Psoas muscle (tissue), 8 donors: ENCODE measurements around the gene PCSK2. TPM values are rescaled to one million over a fixed set of nuclear protein-coding genes. Genes with fewer than 3 reads are reported as not detected.

Source experiments
- ATAC-seq, 4 donors: fragments of 200-7000 bp; cut with Tn5 transposase; one replicate each; pipeline ENCODE4 v1.9.1; 2020; ENCODE audit warnings: moderate library complexity in 3 of 4, mild to moderate bottlenecking in 2 of 4
- DNase-seq, 2 donors: peaks; one replicate each; pipeline ENCODE4 v3.0.0-alpha.2; 2020
- H3K27ac ChIP-seq: fragments of 200-600 bp; one replicate; pipeline ENCODE4 v1.8.0; 2022
- H3K27me3 ChIP-seq, 3 donors: fragments of 200-600 bp in 1 of 3; one replicate each; pipeline versions ENCODE4 v1.6.1 to v1.8.0; 2013 to 2022; ENCODE audit warnings: low read length in 2 of 3, mild to moderate bottlenecking in 2 of 3, moderate library complexity in 1 of 3; ENCODE audit not compliant: insufficient read depth in 3 of 3
- H3K36me3 ChIP-seq, 2 donors: fragments of 200-600 bp in 1 of 2; one replicate each; pipeline versions ENCODE4 v1.6.1 to v1.8.0; 2013 to 2022; ENCODE audit warnings: low read depth in 1 of 2, mild to moderate bottlenecking in 1 of 2, moderate library complexity in 1 of 2; ENCODE audit not compliant: insufficient read depth in 1 of 2
- H3K4me1 ChIP-seq: fragments of 200-600 bp; one replicate; pipeline ENCODE4 v1.8.0; 2022
- H3K4me3 ChIP-seq: fragments of 200-600 bp; one replicate; pipeline ENCODE4 v1.8.0; 2022; ENCODE audit warnings: mild to moderate bottlenecking
- H3K9me3 ChIP-seq: fragments of 200-600 bp; one replicate; pipeline ENCODE4 v1.8.0; 2022
- CTCF ChIP-seq: fragments of 200-600 bp; IDR thresholded peaks from one replicate; pipeline ENCODE4 v1.8.0; 2022; ENCODE audit warnings: antibody characterized with exemption
- WGBS, 3 donors: extraction: QIAGEN DNeasy Blood & Tissue Kit; methylation state at CpG; one replicate each; pipeline versions ENCODE4 v1.1.6 to v1.1.7; 2013; 5-methylcytosine and 5-hydroxymethylcytosine counted together
- intact Hi-C, 2 donors: fragments of 100-400 bp; cut with DNase I; formaldehyde crosslinking; loops; one replicate each; pipeline versions ENCODE4 v1.11.0 to v1.14.2; 2022
- polyA plus RNA-seq, 3 donors: library from polyadenylated mRNA; stranded (reverse); fragments of 200-250 nt; gene quantifications; one replicate each; pipeline ENCODE4 v1.2.3, GENCODE V29; 2013
- total RNA-seq, 4 donors: library from RNA; stranded (reverse); fragmentation: NEBNext Ultra II Directional in 2 of 4; extraction: Animal tissue kit (Norgen Biotek cat#: 25700) in 2 of 4; gene quantifications; one replicate each; pipeline versions ENCODE4 v1.2.1 to v1.2.4, GENCODE V29; 2021 to 2023
- donor health status: healthy with polysubstance abuse.
- donor health status: DM: no; HTN: no; CAD: no; lungs with moderate emphysema.
- donor health status: Bipolar disorder and iron deficiency.
- donor health status: healthy.
- donor health status: DM: yes; HTN: yes; CAD: no.
- donor health status: DM: no; HTN: no; CAD: no.
- donor health status: DM: no; HTN: no; CAD: no.
- donor health status: DM: yes; HTN: yes; CAD: no.

Gene PCSK2
- total and polyA plus RNA-seq, 7 donors = 0.01 to 0.26 (median 0.04) TPM; not detected in 3

GRCh38 chr20:17395729-17396128, 168.9 kb downstream of the PCSK2 start:
- H3K9me3 ChIP-seq = no peaks in the 10 kb centered on the region
- H3K4me1 ChIP-seq = no peaks in the 10 kb centered on the region
- 73 to 87% (median 74%) methylated on average over 3 of the region's 3 CpGs for WGBS, 3 donors
- no peak for DNase-seq
- no peak for ATAC-seq
- no peaks in the 10 kb centered on the region for H3K36me3 ChIP-seq
- intact Hi-C loops = no loop called here
- no peak overlapping the region for H3K4me3 ChIP-seq
- no peak for TF ChIP-seq CTCF
- no peaks in the 10 kb centered on the region for H3K27me3 ChIP-seq
- no peak overlapping the region for H3K27ac ChIP-seq

GRCh38 chr20:17399303-17399985, 172.6 kb downstream of the PCSK2 start:
- H3K9me3 ChIP-seq = no peaks in the 10 kb centered on the region
- TF ChIP-seq CTCF = no peak
- 56 to 60% (median 58%) methylated on average over 7 of the region's 7 CpGs for WGBS, 3 donors
- DNase-seq (no peak), ATAC-seq (no peak)
- peaks cover 0 to 4% (median 0%) of the 10 kb centered on the region in 3 donors for H3K27me3 ChIP-seq
- no peak overlapping the region for H3K4me3 ChIP-seq
- H3K36me3 ChIP-seq = no peaks in the 10 kb centered on the region
- intact Hi-C loops = no loop called here
- H3K4me1 ChIP-seq = no peaks in the 10 kb centered on the region
- no peak overlapping the region for H3K27ac ChIP-seq

GRCh38 chr20:17403461-17403860, 176.6 kb downstream of the PCSK2 start:
- ATAC-seq (no peak), DNase-seq (no peak)
- intact Hi-C loops = no loop called here
- Histone ChIP-seq H3K4me1 (no peaks in the 10 kb centered on the region), H3K27ac (no peak overlapping the region), H3K27me3 (peaks cover 0 to 4% (median 0%) of the 10 kb centered on the region in 3 donors), H3K9me3 (no peaks in the 10 kb centered on the region), H3K4me3 (no peak overlapping the region), H3K36me3 (no peaks in the 10 kb centered on the region)
- TF ChIP-seq CTCF = no peak
- WGBS, 3 donors = 76 to 84% (median 77%) methylated on average over 4 of the region's 4 CpGs

GRCh38 chr20:17406051-17406590, 179.3 kb downstream of the PCSK2 start:
- 16 to 36% (median 28%) methylated on average over 3 of the region's 3 CpGs for WGBS, 3 donors

More at GRCh38 chr20:17406051-17406590, 179.3 kb downstream of the PCSK2 start:
- no peaks in the 10 kb centered on the region for H3K4me1 ChIP-seq
- H3K9me3 ChIP-seq = no peaks in the 10 kb centered on the region
- no peaks in the 10 kb centered on the region for H3K36me3 ChIP-seq
- DNase-seq (no peak), ATAC-seq (no peak)
- H3K4me3 ChIP-seq = no peak overlapping the region
- intact Hi-C loops = no loop called here
- TF ChIP-seq CTCF = no peak
- H3K27me3 ChIP-seq = peaks cover 0 to 4% (median 0%) of the 10 kb centered on the region in 3 donors
- H3K27ac ChIP-seq = no peak overlapping the region
